GM12872 (cell line): ENCODE measurements around the gene SELENOK.

Source experiments
- TF ChIP-seq, protein P1 (sequence below): IDR thresholded peaks from 3 replicates; pipeline ENCODE4 v1.5.1; 2011; ENCODE audit warnings: low read depth, mild to moderate bottlenecking, low read length, moderate library complexity; ENCODE audit not compliant: insufficient read depth

SELENOK gene

DNA sequence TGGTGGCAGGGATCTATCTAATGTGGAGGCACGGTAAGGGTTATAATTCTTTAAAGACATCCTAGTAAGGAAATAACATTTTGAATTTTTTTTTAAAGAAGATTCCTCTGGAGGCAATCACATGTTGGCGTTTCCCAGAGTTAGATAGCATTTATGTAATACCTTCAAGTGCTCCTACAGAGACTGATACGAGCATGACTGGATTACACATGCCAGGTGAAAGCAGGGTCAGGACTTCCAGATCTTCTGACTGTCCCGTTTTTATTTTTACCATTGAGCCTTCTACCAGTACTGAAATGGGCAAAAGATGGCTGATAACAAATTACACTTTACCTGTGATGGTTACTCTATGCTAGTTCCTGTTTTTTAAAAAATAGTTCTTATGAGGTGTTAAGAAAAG, 31.5 kb downstream of the SELENOK start:
- TF ChIP-seq, protein P1, sequence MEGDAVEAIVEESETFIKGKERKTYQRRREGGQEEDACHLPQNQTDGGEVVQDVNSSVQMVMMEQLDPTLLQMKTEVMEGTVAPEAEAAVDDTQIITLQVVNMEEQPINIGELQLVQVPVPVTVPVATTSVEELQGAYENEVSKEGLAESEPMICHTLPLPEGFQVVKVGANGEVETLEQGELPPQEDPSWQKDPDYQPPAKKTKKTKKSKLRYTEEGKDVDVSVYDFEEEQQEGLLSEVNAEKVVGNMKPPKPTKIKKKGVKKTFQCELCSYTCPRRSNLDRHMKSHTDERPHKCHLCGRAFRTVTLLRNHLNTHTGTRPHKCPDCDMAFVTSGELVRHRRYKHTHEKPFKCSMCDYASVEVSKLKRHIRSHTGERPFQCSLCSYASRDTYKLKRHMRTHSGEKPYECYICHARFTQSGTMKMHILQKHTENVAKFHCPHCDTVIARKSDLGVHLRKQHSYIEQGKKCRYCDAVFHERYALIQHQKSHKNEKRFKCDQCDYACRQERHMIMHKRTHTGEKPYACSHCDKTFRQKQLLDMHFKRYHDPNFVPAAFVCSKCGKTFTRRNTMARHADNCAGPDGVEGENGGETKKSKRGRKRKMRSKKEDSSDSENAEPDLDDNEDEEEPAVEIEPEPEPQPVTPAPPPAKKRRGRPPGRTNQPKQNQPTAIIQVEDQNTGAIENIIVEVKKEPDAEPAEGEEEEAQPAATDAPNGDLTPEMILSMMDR, result no peak

GRCh38 chr3:53859178-53859577, 32.5 kb downstream of the SELENOK start:
- TF ChIP-seq, protein P1, result no peak

DNA sequence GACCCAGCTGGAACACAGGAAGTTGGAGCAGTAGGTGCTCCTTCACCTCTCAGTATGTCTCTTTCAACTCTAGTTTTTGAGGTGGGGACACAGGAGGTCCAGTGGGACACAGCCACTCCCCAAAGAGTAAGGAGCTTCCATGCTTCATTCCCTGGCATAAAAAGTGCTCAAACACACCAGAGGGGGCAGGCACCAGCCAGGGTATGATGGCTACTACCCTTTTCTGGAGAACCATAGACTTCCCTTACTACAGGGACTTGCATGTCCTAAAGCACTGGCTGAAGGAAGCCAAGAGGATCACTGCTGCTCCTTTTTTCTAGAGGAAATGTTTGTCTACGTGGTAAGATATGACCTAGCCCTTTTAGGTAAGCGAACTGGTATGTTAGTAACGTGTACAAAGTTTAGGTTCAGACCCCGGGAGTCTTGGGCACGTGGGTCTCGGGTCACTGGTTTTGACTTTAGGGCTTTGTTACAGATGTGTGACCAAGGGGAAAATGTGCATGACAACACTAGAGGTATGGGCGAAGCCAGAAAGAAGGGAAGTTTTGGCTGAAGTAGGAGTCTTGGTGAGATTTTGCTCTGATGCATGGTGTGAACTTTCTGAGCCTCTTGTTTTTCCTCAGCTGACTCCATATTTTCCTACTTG, 33.4 kb downstream of the SELENOK start:
- TF ChIP-seq, protein P1, result no peak

DNA sequence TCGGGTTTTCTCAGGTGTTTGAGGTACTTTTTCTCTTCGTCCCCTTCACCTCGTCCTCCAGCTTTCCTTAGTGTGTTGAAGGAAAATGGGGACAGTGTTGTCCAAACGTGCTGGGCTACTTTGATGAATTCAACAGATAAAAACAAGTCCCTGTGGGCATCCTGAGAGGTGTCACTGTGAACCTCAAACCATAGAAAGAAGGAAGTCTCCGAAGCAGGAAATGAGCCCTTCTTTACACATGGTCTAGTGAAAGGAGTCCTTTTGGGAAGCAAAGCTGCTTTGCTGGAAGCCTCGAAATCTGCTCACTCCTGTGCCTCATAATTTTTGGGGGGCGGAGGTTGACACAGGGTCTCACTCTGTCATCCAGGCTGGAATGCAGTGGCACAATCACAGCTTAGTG, 34.7 kb downstream of the SELENOK start:
- TF ChIP-seq, protein P1, result no peak

DNA sequence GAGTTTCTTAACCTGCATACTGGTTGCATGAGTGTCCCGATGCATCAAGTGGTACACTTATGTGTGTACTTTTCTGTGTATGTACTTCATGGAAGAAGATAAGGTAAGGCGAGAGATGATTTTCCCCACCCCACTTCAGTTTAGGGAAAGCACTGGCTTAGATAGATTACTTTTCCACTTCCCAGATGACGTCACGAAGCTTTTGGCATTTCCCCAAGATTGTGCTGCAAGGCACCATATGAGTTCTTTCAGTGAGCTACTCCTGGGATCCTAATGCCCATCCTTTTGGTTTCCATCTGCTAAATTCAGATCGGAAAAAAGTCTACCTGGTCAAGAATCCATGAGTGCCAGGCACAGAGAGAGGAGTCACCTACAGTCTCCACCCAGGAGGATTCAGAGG, 40.8 kb downstream of the SELENOK start:
- TF ChIP-seq, protein P1, result no peak

GRCh38 chr3:53849916-53850315, 41.7 kb downstream of the SELENOK start:
- TF ChIP-seq, protein P1, result no peak

- TF ChIP-seq, protein P1, result no peak
Measured at GRCh38 chr3:53846851-53847155, 44.9 kb downstream of the SELENOK start.
